Parathyroid adenoma (tissue), 2 donors: Measurements from ENCODE around the gene TMX2.
"Not testable (repeated sequence)": the region's sequence is repeated elsewhere in the genome, so short reads cannot be mapped to it uniquely, and the experiment has no call there.

Experiments
- H2AFZ ChIP-seq: fragments of 300-600 bp; sonication (generic); one replicate; pipeline ENCODE4 v1.7.0; 2017; ENCODE audit warnings: antibody characterized with exemption, mild to moderate bottlenecking
- H3K27ac ChIP-seq: fragments of 300-600 bp; sonication (generic); one replicate; pipeline ENCODE4 v1.7.0; 2017
- H3K27me3 ChIP-seq: fragments of 300-600 bp; sonication (generic); one replicate; pipeline ENCODE4 v1.7.0; 2017; ENCODE audit warnings: low read length; ENCODE audit not compliant: control insufficient read depth, insufficient read depth
- H3K36me3 ChIP-seq: fragments of 300-600 bp; sonication (generic); one replicate; pipeline ENCODE4 v1.7.0; 2017; ENCODE audit warnings: low read length; ENCODE audit not compliant: control insufficient read depth, insufficient read depth
- H3K4me1 ChIP-seq: fragments of 300-600 bp; sonication (generic); one replicate; pipeline ENCODE4 v1.7.0; 2017; ENCODE audit warnings: control low read depth
- H3K4me2 ChIP-seq: fragments of 300-600 bp; sonication (generic); one replicate; pipeline ENCODE4 v1.7.0; 2017; ENCODE audit warnings: low read length
- H3K4me3 ChIP-seq: fragments of 300-600 bp; sonication (generic); one replicate; pipeline ENCODE4 v1.7.0; 2017; ENCODE audit warnings: low read depth, low read length
- H3K79me2 ChIP-seq: fragments of 300-600 bp; sonication (generic); one replicate; pipeline ENCODE4 v1.7.0; 2017; ENCODE audit warnings: control low read depth
- H3K9ac ChIP-seq: fragments of 300-600 bp; sonication (generic); one replicate; pipeline ENCODE4 v1.7.0; 2017; ENCODE audit warnings: mild to moderate bottlenecking
- H3K9me3 ChIP-seq: fragments of 300-600 bp; sonication (generic); one replicate; pipeline ENCODE4 v1.7.0; 2017; ENCODE audit warnings: low read length; ENCODE audit not compliant: control insufficient read depth
- CTCF ChIP-seq: fragments of 300-600 bp; sonication (generic); IDR thresholded peaks from one replicate; pipeline ENCODE4 v1.7.0; 2017; ENCODE audit warnings: antibody characterized with exemption, mild to moderate bottlenecking
- donor health status: primary hyperparathyroidism.

The TMX2 gene

GRCh38 chr11:57709802-57710367, 2.5 kb upstream of the TMX2 start:
- Histone ChIP-seq H3K36me3 (no peaks in the 10 kb centered on the region), H3K27ac (no peak overlapping the region), H3K79me2 (peaks cover 28% of the 10 kb centered on the region), H3K9me3 (no peaks in the 10 kb centered on the region), H3K4me1 (peaks cover 6% of the 10 kb centered on the region), H2AFZ (no peak overlapping the region), H3K4me3 (no peak overlapping the region), H3K4me2 (no peak overlapping the region), H3K27me3 (no peaks in the 10 kb centered on the region), H3K9ac (no peak overlapping the region)
- TF ChIP-seq CTCF = no peak

- no peaks in the 10 kb centered on the region for H3K36me3 ChIP-seq
- peak within 1 kb of the TSS; percentile 21 for H3K9ac ChIP-seq
- peak within 1 kb of the TSS; percentile 85 for H2AFZ ChIP-seq
- no peaks in the 10 kb centered on the region for H3K27me3 ChIP-seq
- peaks cover 31% of the 10 kb centered on the region for H3K79me2 ChIP-seq
- peaks cover 6% of the 10 kb centered on the region for H3K4me1 ChIP-seq
- H3K4me2 ChIP-seq = peak within 1 kb of the TSS; percentile 73
- peak within 1 kb of the TSS; percentile 94 for H3K4me3 ChIP-seq
- no peak for TF ChIP-seq CTCF
- no peaks in the 10 kb centered on the region for H3K9me3 ChIP-seq
- peak within 1 kb of the TSS; percentile 86 for H3K27ac ChIP-seq
Observed at GRCh38 chr11:57711414-57712255, 758 bp upstream of the TMX2 start, which contains the start of gene MED19. MED19 (minus strand) TSS chr11:57712215; CDS start chr11:57712179, 36 bp downstream.

- Histone ChIP-seq H3K9ac (no peak overlapping the region), H3K27ac (no peak overlapping the region), H2AFZ (no peak overlapping the region), H3K4me1 (peaks cover 6% of the 10 kb centered on the region), H3K9me3 (no peaks in the 10 kb centered on the region), H3K79me2 (peaks cover 31% of the 10 kb centered on the region), H3K4me3 (peak overlapping the region; percentile 77), H3K27me3 (no peaks in the 10 kb centered on the region), H3K4me2 (peak overlapping the region; percentile 49), H3K36me3 (no peaks in the 10 kb centered on the region)
- no peak for TF ChIP-seq CTCF
Observed at GRCh38 chr11:57713835-57714234, 1.4 kb downstream of the TMX2 start.

- not testable (repeated sequence) for H3K9ac ChIP-seq, H3K27me3 ChIP-seq, H3K9me3 ChIP-seq, H3K4me3 ChIP-seq, H3K27ac ChIP-seq, H3K4me2 ChIP-seq, H2AFZ ChIP-seq, H3K4me1 ChIP-seq, H3K36me3 ChIP-seq
- peaks cover 29% of the 10 kb centered on the region for H3K79me2 ChIP-seq
Observed at GRCh38 chr11:57716726-57717125, 4.3 kb downstream of the TMX2 start.

- no peak for TF ChIP-seq CTCF
- Histone ChIP-seq H3K36me3 (no peaks in the 10 kb centered on the region), H3K4me2 (no peak overlapping the region), H3K9ac (no peak overlapping the region), H3K4me3 (no peak overlapping the region), H3K79me2 (peaks cover 11% of the 10 kb centered on the region), H2AFZ (no peak overlapping the region), H3K9me3 (no peaks in the 10 kb centered on the region), H3K27me3 (no peaks in the 10 kb centered on the region), H3K27ac (no peak overlapping the region), H3K4me1 (no peaks in the 10 kb centered on the region)
Observed at GRCh38 chr11:57727185-57727584, 14.8 kb downstream of the TMX2 start.
